Endodermal cell (in vitro differentiated cells): Measurements from ENCODE around the gene KRT33B. TPM values are rescaled to one million over a fixed set of nuclear protein-coding genes. Genes with fewer than 3 reads are reported as not detected.

Experiments
- DNase-seq: peaks from one replicate; pipeline ENCODE4 v3.0.0-alpha.2; 2017
- H3K27ac ChIP-seq: 2 replicates; pipeline ENCODE4 v1.5.1; 2013; ENCODE audit warnings: mild to moderate bottlenecking, low read depth, low read length, moderate library complexity
- H3K27me3 ChIP-seq: 2 replicates; pipeline ENCODE4 v1.6.1; 2013; ENCODE audit warnings: mild to moderate bottlenecking, low read length, moderate library complexity; ENCODE audit not compliant: insufficient read depth, control insufficient read depth, poor library complexity, severe bottlenecking
- H3K36me3 ChIP-seq: 2 replicates; pipeline ENCODE4 v1.7.0; 2013; ENCODE audit warnings: mild to moderate bottlenecking, low read length, moderate library complexity; ENCODE audit not compliant: control insufficient read depth, insufficient read depth
- H3K4me1 ChIP-seq: one replicate; pipeline ENCODE4 v1.7.0; 2013; ENCODE audit warnings: low read length; ENCODE audit not compliant: control insufficient read depth, insufficient read depth
- H3K4me3 ChIP-seq: 2 replicates; pipeline ENCODE4 v1.5.1; 2013; ENCODE audit warnings: mild to moderate bottlenecking, low read length, moderate library complexity
- H3K9ac ChIP-seq: 2 replicates; pipeline ENCODE4 v1.6.1; 2013; ENCODE audit warnings: mild to moderate bottlenecking, low read length, moderate library complexity; ENCODE audit not compliant: poor library complexity, severe bottlenecking; ENCODE audit errors: extremely low read depth
- H3K9me3 ChIP-seq: 2 replicates; pipeline ENCODE4 v1.6.1; 2013; ENCODE audit warnings: mild to moderate bottlenecking, low read length, moderate library complexity; ENCODE audit not compliant: control insufficient read depth
- H3K27ac Mint-ChIP-seq: 2 replicates; pipeline ENCODE4 v1.8.0; 2020; ENCODE audit warnings: mixed read lengths
- H3K27me3 Mint-ChIP-seq: 2 replicates; pipeline ENCODE4 v1.8.0; 2021; ENCODE audit warnings: mild to moderate bottlenecking, mixed read lengths; ENCODE audit not compliant: insufficient read depth
- H3K36me3 Mint-ChIP-seq: 2 replicates; pipeline ENCODE4 v1.8.0; 2020; ENCODE audit warnings: low read depth, mixed read lengths
- H3K4me1 Mint-ChIP-seq: 2 replicates; pipeline ENCODE4 v1.8.0; 2020; ENCODE audit warnings: mixed read lengths
- H3K4me3 Mint-ChIP-seq: 2 replicates; pipeline ENCODE4 v1.8.0; 2020; ENCODE audit warnings: mild to moderate bottlenecking, moderate library complexity, mixed read lengths
- H3K9me3 Mint-ChIP-seq: 2 replicates; pipeline ENCODE4 v1.8.0; 2020; ENCODE audit warnings: mild to moderate bottlenecking, mixed read lengths
- CTCF ChIP-seq: fragments of 200-600 bp; sonication (generic); conservative IDR thresholded peaks from 2 replicates; pipeline ENCODE4 v1.5.0; 2021; ENCODE audit warnings: antibody characterized with exemption, mild to moderate bottlenecking
- WGBS, 2 experiments: methylation state at CpG; one replicate each; pipeline versions ENCODE4 v1.1.5 to v1.1.7; 2013; ENCODE audit warnings: missing lambda C conversion rate in 2 of 2, mixed read lengths in 1 of 2; ENCODE audit not compliant: insufficient coverage in 1 of 2, insufficient read length in 1 of 2; 5-methylcytosine and 5-hydroxymethylcytosine counted together
- total RNA-seq, 2 donors: library from RNA; stranded (reverse); fragmentation: NEBNext Ultra II Directional in 1 of 2; extraction: Animal tissue kit (Norgen Biotek cat#: 25700) in 1 of 2; gene quantifications; 2 replicates in 1 of 2; 3 replicates in 1 of 2; pipeline ENCODE4 v1.2.1, GENCODE V29; 2021

KRT33B gene
- total RNA-seq, 2 donors from 2014 or later = not detected

- 84 to 92% methylated on average over 5 to 7 of the region's 7 CpGs for WGBS, 2 experiments
- no peak for TF ChIP-seq CTCF
- no peaks in the 10 kb centered on the region for H3K9me3 Mint-ChIP-seq
- Histone ChIP-seq H3K27ac (no peak overlapping the region), H3K4me1 (no peaks in the 10 kb centered on the region), H3K36me3 (no peaks in the 10 kb centered on the region), H3K9ac (no peak overlapping the region), H3K4me3 (no peak overlapping the region), H3K27me3 (no peaks in the 10 kb centered on the region), H3K9me3 (no peaks in the 10 kb centered on the region)
- H3K4me1 Mint-ChIP-seq = no peaks in the 10 kb centered on the region
- H3K4me3 Mint-ChIP-seq = no peak overlapping the region
- H3K36me3 Mint-ChIP-seq = no peaks in the 10 kb centered on the region
- H3K27ac Mint-ChIP-seq = no peak overlapping the region
- H3K27me3 Mint-ChIP-seq = peaks cover 5% of the 10 kb centered on the region
- peak; percentile 17 for DNase-seq
Observed at GRCh38 chr17:41404024-41404671, 34.5 kb upstream of the KRT33B start.

- H3K9me3 Mint-ChIP-seq = no peaks in the 10 kb centered on the region
- 89 to 93% methylated on average over 2 to 3 of the region's 4 CpGs for WGBS, 2 experiments
- no peak overlapping the region for H3K9ac ChIP-seq
Observed at GRCh38 chr17:41403404-41404023, 33.9 kb upstream of the KRT33B start.

GRCh38 chr17:41402161-41402560, 32.5 kb upstream of the KRT33B start:
- peaks cover 5% of the 10 kb centered on the region for H3K27me3 Mint-ChIP-seq
- no peak overlapping the region for H3K4me3 ChIP-seq
- WGBS, 2 experiments = 88 to 94% methylated on average over 5 of the region's 5 CpGs
- H3K4me1 Mint-ChIP-seq = no peaks in the 10 kb centered on the region
- no peak overlapping the region for H3K4me3 Mint-ChIP-seq
- no peaks in the 10 kb centered on the region for H3K36me3 ChIP-seq
- no peak overlapping the region for H3K9ac ChIP-seq
- no peaks in the 10 kb centered on the region for H3K9me3 Mint-ChIP-seq
- H3K4me1 ChIP-seq = no peaks in the 10 kb centered on the region
- no peaks in the 10 kb centered on the region for H3K27me3 ChIP-seq
- no peak for TF ChIP-seq CTCF
- H3K36me3 Mint-ChIP-seq = no peaks in the 10 kb centered on the region
- peak; percentile 25 for DNase-seq
- no peak overlapping the region for H3K27ac Mint-ChIP-seq
- H3K27ac ChIP-seq = no peak overlapping the region
- no peaks in the 10 kb centered on the region for H3K9me3 ChIP-seq

More at GRCh38 chr17:41403404-41404023, 33.9 kb upstream of the KRT33B start:
- H3K27me3 ChIP-seq = no peaks in the 10 kb centered on the region
- no peaks in the 10 kb centered on the region for H3K36me3 ChIP-seq
- H3K4me3 ChIP-seq = no peak overlapping the region
- Mint-ChIP-seq H3K27ac (no peak overlapping the region), H3K4me1 (no peaks in the 10 kb centered on the region), H3K27me3 (peaks cover 5% of the 10 kb centered on the region), H3K4me3 (no peak overlapping the region), H3K36me3 (no peaks in the 10 kb centered on the region)
- H3K27ac ChIP-seq = no peak overlapping the region
- H3K9me3 ChIP-seq = no peaks in the 10 kb centered on the region
- H3K4me1 ChIP-seq = no peaks in the 10 kb centered on the region
- DNase-seq = peak; percentile 4
- no peak for TF ChIP-seq CTCF
